Measurements from ENCODE around the gene ZBTB20. TPM values are rescaled to one million over a fixed set of nuclear protein-coding genes. Genes with fewer than 3 reads are reported as not detected.

Gene ZBTB20
- total and polyA plus RNA-seq, 2 of the 4 experiments (the other 2 are of a cell fraction): 0.75 to 14.7 TPM

- Histone ChIP-seq H3K23ac (ENCODE audit: low read depth, low read length) (no peak overlapping the region), H3K14ac (replicated peaks; ENCODE audit: low read depth, low read length) (no peak overlapping the region), H4K20me1 (ENCODE audit: insufficient read depth, low read length) (0 out of 2 replicates have a peak, but pooled peaks cover 4% of the 10 kb centered on the region), H3K56ac (ENCODE audit: extremely low read depth, insufficient read depth, low read length) (no peak overlapping the region), H3K36me3 (ENCODE audit: control insufficient read depth, insufficient read depth, low read length) (no peaks in the 10 kb centered on the region), H3K9me1 (ENCODE audit: insufficient read depth, low read length) (peaks cover 4% of the 10 kb centered on the region), H2BK20ac (ENCODE audit: low read depth, low read length) (no peak overlapping the region), H2BK5ac (ENCODE audit: low read depth, low read length, poor library complexity, severe bottlenecking) (no peak overlapping the region), H3K4me1 (ENCODE audit: control insufficient read depth, insufficient read depth, low read length) (peaks cover 5% of the 10 kb centered on the region; the same call in 1 of the 2 replicates), H3K27ac (ENCODE audit: insufficient read depth, low read length) (no peak overlapping the region), H4K5ac (ENCODE audit: low read depth, low read length) (no peak overlapping the region), H3K18ac (ENCODE audit: low read depth, low read length) (no peak overlapping the region), H3K4me2 (ENCODE audit: low read depth, low read length) (no peak overlapping the region), H2BK120ac (ENCODE audit: low read depth, low read length) (no peak overlapping the region), H3K9ac (ENCODE audit: low read depth, low read length) (no peak overlapping the region), H4K91ac (ENCODE audit: insufficient read depth, low read depth, low read length) (no peak overlapping the region), H2BK15ac (ENCODE audit: low read depth, low read length) (no peak overlapping the region), H4K8ac (ENCODE audit: low read depth in 2 of 2, low read length in 2 of 2) (no peak overlapping the region), H3K4ac (ENCODE audit: low read depth, low read length) (no peak overlapping the region), H2AK9ac (replicated peaks; ENCODE audit: low read depth, low read length, poor library complexity) (no peak overlapping the region), H2AK5ac (ENCODE audit: low read depth, low read length) (no peak overlapping the region), H3K79me1 (ENCODE audit: low read depth in 1 of 2, low read length in 2 of 2) (peaks cover 11 to 21% of the 10 kb centered on the region in 2 experiments), H2AFZ (replicated peaks; ENCODE audit: low read length, poor library complexity) (no peak overlapping the region), H3K4me3 (ENCODE audit: insufficient read depth, low read depth, low read length) (no peak overlapping the region), H3K27me3 (ENCODE audit: control insufficient read depth, insufficient read depth, low read length) (no peaks in the 10 kb centered on the region), H3K9me3 (ENCODE audit: control insufficient read depth, insufficient read depth, low read length) (no peaks in the 10 kb centered on the region)
- no CpG with 5 or more reads among the region's 2 CpGs for WGBS, 2 experiments (ENCODE audit: extremely low coverage in 2 of 2, insufficient read length in 1 of 2)
- in situ Hi-C loops (cut with MboI; ENCODE audit: low sequenced_read_pairs): no loop called here
- ChIA-PET CTCF (interaction anchor here (0.5 to 0.7 kb wide), 2 partner anchors 448 to 851 kb away, joined by 3 read pairs; no protein-coding TSS in a partner anchor), POLR2A (ENCODE audit: unreplicated experiment) (no interaction called here)
- dilution Hi-C loops (cut with HindIII; ENCODE audit: low sequenced_read_pairs, unreplicated experiment): no loop called here
- no peak for TF ChIP-seq RFX5 (IDR thresholded peaks at IDR 0.05; ENCODE audit: low read depth, low read length)
- no peak for TF ChIP-seq CEBPB (IDR thresholded peaks at IDR 0.05; ENCODE audit: low read depth, low read length)
- TF ChIP-seq USF2 (IDR thresholded peaks at IDR 0.05; ENCODE audit: low read depth, low read length): no peak
- TF ChIP-seq NFE2L2 (IDR thresholded peaks at IDR 0.05; ENCODE audit: low read depth, low read length): no peak
- no peak for TF ChIP-seq POLR2A (IDR thresholded peaks at IDR 0.05; ENCODE audit: low read depth, low read length)
- no peak for TF ChIP-seq BHLHE40 (IDR thresholded peaks at IDR 0.05; ENCODE audit: low read depth, low read length)
- no peak for ATAC-seq (ENCODE audit: low read depth)
- DNase-seq: no peak
- no TSS peak for BruUV-seq (replicated peaks)
- intact Hi-C loops (cut with micrococcal nuclease): no loop called here
These were observed 584.5 kb downstream of the ZBTB20 start for GRCh38 chr3:114562557-114562956.

All from IMR-90 (cell line).